Stomach (tissue), 9 donors: ENCODE measurements around the gene MYL7. TPM values are rescaled to one million over a fixed set of nuclear protein-coding genes. Genes with fewer than 3 reads are reported as not detected.

Experiments used
- DNase-seq, 2 donors: peaks; one replicate each; pipeline versions ENCODE4 v3.0.0 to v3.0.0-alpha.2; 2013 to 2019
- H3K27ac ChIP-seq, 5 donors: fragments of 200-600 bp in 4 of 5; sonication (generic) in 4 of 5; one replicate each; pipeline ENCODE4 v1.5.1; 2013 to 2019; ENCODE audit warnings: mild to moderate bottlenecking in 1 of 5, moderate library complexity in 1 of 5
- H3K27me3 ChIP-seq, 3 donors: fragments of 200-600 bp; sonication (generic); one replicate each; pipeline ENCODE4 v1.5.1; 2017 to 2019; ENCODE audit warnings: mixed run types in 1 of 3
- H3K36me3 ChIP-seq, 4 donors: fragments of 200-600 bp; sonication (generic); 1 replicate in 3 of 4; 2 replicates in 1 of 4; pipeline ENCODE4 v1.5.1; 2016 to 2019
- H3K4me1 ChIP-seq, 4 donors: fragments of 200-600 bp; sonication (generic); one replicate each; pipeline ENCODE4 v1.5.1; 2016 to 2019
- H3K4me3 ChIP-seq, 4 donors: fragments of 200-600 bp; sonication (generic) in 3 of 4; one replicate each; pipeline ENCODE4 v1.5.1; 2016 to 2019; ENCODE audit warnings: mild to moderate bottlenecking in 1 of 4
- H3K9me3 ChIP-seq, 4 donors: fragments of 200-600 bp; sonication (generic); one replicate each; pipeline ENCODE4 v1.5.1; 2016 to 2019
- EP300 ChIP-seq: sonication (generic); formaldehyde crosslinking; IDR thresholded peaks from one replicate; pipeline ENCODE4 v1.6.1; 2017; ENCODE audit warnings: antibody characterized with exemption
- POLR2A ChIP-seq, 4 donors: fragments of 450-650 bp; IDR thresholded peaks; one replicate each; pipeline ENCODE4 v1.6.1; 2016; ENCODE audit warnings: antibody characterized with exemption in 4 of 4, control low read depth in 2 of 4, mild to moderate bottlenecking in 1 of 4, moderate library complexity in 1 of 4
- POLR2AphosphoS5 ChIP-seq, 3 donors: sonication (generic); formaldehyde crosslinking; IDR thresholded peaks; one replicate each; pipeline ENCODE4 v1.6.1; 2016; ENCODE audit warnings: antibody characterized with exemption in 3 of 3
- WGBS, 5 donors: extraction: QIAGEN DNeasy Blood & Tissue Kit in 3 of 5; methylation state at CpG; one replicate each; pipeline versions ENCODE4 v1.1.5 to v1.1.7; 2013 to 2018; 5-methylcytosine and 5-hydroxymethylcytosine counted together
- intact Hi-C: fragments of 100-400 bp; cut with DNase I; formaldehyde crosslinking; loops from one replicate; pipeline ENCODE4 v1.15.1; 2023; ENCODE audit warnings: low total_unique reads
- polyA plus RNA-seq, 3 donors: library from polyadenylated mRNA; stranded (reverse); fragments of 200-250 nt; gene quantifications; one replicate each; pipeline ENCODE4 v1.2.3, GENCODE V29; 2013
- total RNA-seq, 5 donors: library from RNA; depleted of rRNA; stranded (reverse); fragments of >200 nt; gene quantifications; one replicate each; pipeline versions ENCODE4 v1.1.0 to v1.2.3, GENCODE V29; 2014 to 2016
- TF ChIP-seq, protein P1 (sequence below), 7 experiments: fragments of 450-650 bp in 4 of 7; fragments of 200-600 bp in 3 of 7; sonication (generic) in 3 of 7; IDR thresholded peaks; one replicate each; pipeline ENCODE4 v1.5.1; 2016 to 2019; ENCODE audit warnings: antibody characterized with exemption in 7 of 7, control low read depth in 2 of 7, mild to moderate bottlenecking in 1 of 7
- donor health status: healthy with polysubstance abuse.
- donor health status: Bipolar disorder and iron deficiency.
- donor health status: healthy.

Gene MYL7
- total and polyA plus RNA-seq, 8 donors = 2.2 TPM; not detected in 7

DNA sequence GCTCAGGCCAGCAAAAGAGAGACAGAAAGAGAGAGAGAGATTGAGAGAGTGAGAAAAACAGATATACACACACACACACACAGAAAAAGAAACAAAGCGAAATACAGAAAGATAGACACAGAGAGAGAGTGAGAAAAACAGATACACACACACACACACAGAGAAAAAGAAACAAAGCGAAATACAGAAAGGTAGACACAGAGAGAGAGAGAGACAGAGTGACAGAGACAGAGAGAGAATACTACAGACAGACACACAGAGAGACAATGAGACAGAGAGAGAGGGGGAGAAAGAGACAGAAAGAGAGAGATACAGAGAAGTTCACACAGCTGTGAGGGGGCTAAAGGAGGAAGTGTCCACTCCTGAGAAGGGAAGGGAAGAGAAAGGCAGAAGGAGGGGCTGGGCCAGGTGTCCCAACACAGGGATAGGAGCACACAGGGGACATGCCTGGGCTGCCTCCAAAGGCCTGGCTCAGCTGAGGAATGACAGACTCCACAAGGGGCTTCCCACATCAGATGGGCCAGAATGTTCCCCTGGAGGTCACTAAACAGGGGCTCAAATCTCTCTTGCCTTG is 43.8 kb upstream of the MYL7 start:
- Histone ChIP-seq H3K27ac (no peak overlapping the region), H3K4me3 (no peak overlapping the region), H3K9me3 (peaks cover 0 to 17% (median 11%) of the 10 kb centered on the region in 4 donors), H3K27me3 (peaks cover 0 to 14% (median 0%) of the 10 kb centered on the region in 3 donors), H3K36me3 (peaks cover 0 to 6% (median 0%) of the 10 kb centered on the region in 4 donors), H3K4me1 (no peaks in the 10 kb centered on the region)
- 79 to 92% (median 89%) methylated on average over 2 of the region's 2 CpGs for WGBS, 5 donors
- intact Hi-C loops = no loop called here
- TF ChIP-seq POLR2A (IDR thresholded peaks at IDR 0.05) (no peak), EP300 (no peak), POLR2AphosphoS5 (IDR thresholded peaks at IDR 0.05) (no peak)
- TF ChIP-seq, protein P1, sequence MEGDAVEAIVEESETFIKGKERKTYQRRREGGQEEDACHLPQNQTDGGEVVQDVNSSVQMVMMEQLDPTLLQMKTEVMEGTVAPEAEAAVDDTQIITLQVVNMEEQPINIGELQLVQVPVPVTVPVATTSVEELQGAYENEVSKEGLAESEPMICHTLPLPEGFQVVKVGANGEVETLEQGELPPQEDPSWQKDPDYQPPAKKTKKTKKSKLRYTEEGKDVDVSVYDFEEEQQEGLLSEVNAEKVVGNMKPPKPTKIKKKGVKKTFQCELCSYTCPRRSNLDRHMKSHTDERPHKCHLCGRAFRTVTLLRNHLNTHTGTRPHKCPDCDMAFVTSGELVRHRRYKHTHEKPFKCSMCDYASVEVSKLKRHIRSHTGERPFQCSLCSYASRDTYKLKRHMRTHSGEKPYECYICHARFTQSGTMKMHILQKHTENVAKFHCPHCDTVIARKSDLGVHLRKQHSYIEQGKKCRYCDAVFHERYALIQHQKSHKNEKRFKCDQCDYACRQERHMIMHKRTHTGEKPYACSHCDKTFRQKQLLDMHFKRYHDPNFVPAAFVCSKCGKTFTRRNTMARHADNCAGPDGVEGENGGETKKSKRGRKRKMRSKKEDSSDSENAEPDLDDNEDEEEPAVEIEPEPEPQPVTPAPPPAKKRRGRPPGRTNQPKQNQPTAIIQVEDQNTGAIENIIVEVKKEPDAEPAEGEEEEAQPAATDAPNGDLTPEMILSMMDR (IDR thresholded peaks at IDR 0.05) = no peak
- no peak for DNase-seq

DNA sequence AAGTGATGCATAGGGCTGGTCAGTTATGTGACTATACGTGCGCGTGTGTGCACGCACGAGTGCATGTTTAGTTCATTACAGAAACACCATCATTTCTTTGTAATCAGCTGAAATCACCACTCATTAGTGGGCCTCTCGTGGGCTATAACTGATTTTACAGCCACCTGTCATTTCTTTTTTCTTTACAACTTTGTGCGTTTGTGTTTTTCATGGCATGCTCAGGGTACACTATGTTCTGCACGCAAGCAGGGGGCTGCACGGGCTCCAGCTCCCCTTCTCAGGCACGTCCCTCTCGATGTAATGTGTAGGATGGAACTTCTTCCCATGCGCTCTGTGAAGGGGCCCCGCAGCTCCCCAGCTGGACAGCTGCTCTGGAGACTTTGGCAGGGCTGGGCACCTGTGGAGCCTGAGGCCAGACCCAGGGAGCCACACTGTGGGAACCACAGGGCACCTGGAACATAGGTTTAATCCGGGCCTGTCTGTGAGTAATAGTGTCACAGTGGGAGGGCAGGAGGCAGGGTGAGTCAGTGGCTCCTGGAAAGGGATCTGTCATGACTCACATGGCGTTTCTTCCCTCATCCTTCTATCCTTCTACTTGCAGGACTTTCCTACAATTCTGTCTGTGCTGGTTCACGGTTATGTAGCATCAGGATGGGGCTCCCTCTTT is 43.2 kb upstream of the MYL7 start:
- intact Hi-C loops = no loop called here
- Histone ChIP-seq H3K36me3 (peaks cover 0 to 6% (median 0%) of the 10 kb centered on the region in 4 donors), H3K4me1 (no peaks in the 10 kb centered on the region), H3K9me3 (peaks cover 0 to 17% (median 11%) of the 10 kb centered on the region in 4 donors), H3K27me3 (peaks cover 0 to 14% (median 0%) of the 10 kb centered on the region in 3 donors), H3K4me3 (no peak overlapping the region), H3K27ac (no peak overlapping the region)
- WGBS, 5 donors = 73 to 75% (median 73%) methylated on average over 16 of the region's 16 CpGs
- peak in 1 of 2 donors; percentile 44 for DNase-seq
- TF ChIP-seq EP300 (no peak), POLR2AphosphoS5 (IDR thresholded peaks at IDR 0.05) (no peak), POLR2A (IDR thresholded peaks at IDR 0.05) (no peak)
- TF ChIP-seq, protein P1 (IDR thresholded peaks at IDR 0.05) = no peak

DNA sequence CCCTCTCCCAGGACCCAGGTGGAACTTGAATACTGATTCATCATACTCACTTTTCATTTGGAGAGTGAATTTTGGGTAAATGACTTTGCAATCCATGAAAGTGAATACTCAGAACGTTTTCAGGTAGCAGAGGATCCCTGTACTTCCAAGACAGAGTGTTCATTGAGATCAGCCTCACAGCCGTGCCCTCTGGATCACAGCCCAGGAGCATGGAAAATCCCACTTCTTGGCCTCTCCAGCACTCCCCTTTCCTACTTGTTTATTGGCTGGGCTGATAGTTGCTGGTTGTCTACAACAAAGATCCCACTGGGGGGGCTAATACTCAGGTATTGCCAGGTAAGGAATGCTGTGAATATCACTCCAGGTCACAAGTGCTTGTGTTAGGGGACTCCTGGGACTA is 42.3 kb upstream of the MYL7 start:
- H3K9me3 ChIP-seq = peaks cover 0 to 17% (median 11%) of the 10 kb centered on the region in 4 donors
- no peak for DNase-seq
- peaks cover 0 to 6% (median 0%) of the 10 kb centered on the region in 4 donors for H3K36me3 ChIP-seq
- no peaks in the 10 kb centered on the region for H3K4me1 ChIP-seq
- H3K27me3 ChIP-seq = peaks cover 0 to 14% (median 0%) of the 10 kb centered on the region in 3 donors
- no peak overlapping the region for H3K4me3 ChIP-seq
- TF ChIP-seq POLR2AphosphoS5 (IDR thresholded peaks at IDR 0.05) (no peak), EP300 (no peak)
- TF ChIP-seq, protein P1 (IDR thresholded peaks at IDR 0.05) = no peak
- WGBS, 5 donors = 29 to 36% (median 31%) methylated on average over 2 of the region's 2 CpGs
- H3K27ac ChIP-seq = no peak overlapping the region
- intact Hi-C loops = no loop called here

DNA sequence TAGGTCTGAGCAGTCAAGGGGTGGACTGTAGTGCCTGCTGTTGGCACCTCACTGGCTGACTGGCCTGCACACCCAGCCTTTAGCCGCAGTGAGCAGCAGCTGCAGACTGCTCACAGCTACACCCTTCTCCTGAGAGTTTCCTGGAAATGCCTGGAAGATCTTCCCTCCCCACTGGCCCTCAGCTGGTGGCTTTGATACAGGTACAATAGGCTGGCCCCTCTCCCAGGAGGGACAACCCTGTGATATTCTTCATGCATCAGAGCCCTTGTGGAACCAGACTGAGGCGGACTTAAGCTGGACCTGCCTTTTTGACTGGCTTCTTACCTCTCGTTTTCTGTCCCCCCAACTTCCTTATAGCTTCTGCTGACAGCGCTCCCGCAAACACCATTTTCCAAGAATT is 41.7 kb upstream of the MYL7 start:
- Histone ChIP-seq H3K27me3 (peaks cover 0 to 14% (median 0%) of the 10 kb centered on the region in 3 donors), H3K4me3 (no peak overlapping the region), H3K36me3 (peaks cover 0 to 6% (median 0%) of the 10 kb centered on the region in 4 donors), H3K27ac (no peak overlapping the region), H3K4me1 (no peaks in the 10 kb centered on the region), H3K9me3 (peaks cover 0 to 17% (median 11%) of the 10 kb centered on the region in 4 donors)
- intact Hi-C loops = no loop called here
- TF ChIP-seq, protein P1 (IDR thresholded peaks at IDR 0.05) = no peak
- no peak for TF ChIP-seq POLR2AphosphoS5 (IDR thresholded peaks at IDR 0.05)
- TF ChIP-seq POLR2A (IDR thresholded peaks at IDR 0.05) = no peak
- no peak for TF ChIP-seq EP300
- 71 to 88% (median 81%) methylated on average over 5 of the region's 5 CpGs for WGBS, 5 donors
- no peak for DNase-seq
